ENCODE data around the gene RBM25.

DNA sequence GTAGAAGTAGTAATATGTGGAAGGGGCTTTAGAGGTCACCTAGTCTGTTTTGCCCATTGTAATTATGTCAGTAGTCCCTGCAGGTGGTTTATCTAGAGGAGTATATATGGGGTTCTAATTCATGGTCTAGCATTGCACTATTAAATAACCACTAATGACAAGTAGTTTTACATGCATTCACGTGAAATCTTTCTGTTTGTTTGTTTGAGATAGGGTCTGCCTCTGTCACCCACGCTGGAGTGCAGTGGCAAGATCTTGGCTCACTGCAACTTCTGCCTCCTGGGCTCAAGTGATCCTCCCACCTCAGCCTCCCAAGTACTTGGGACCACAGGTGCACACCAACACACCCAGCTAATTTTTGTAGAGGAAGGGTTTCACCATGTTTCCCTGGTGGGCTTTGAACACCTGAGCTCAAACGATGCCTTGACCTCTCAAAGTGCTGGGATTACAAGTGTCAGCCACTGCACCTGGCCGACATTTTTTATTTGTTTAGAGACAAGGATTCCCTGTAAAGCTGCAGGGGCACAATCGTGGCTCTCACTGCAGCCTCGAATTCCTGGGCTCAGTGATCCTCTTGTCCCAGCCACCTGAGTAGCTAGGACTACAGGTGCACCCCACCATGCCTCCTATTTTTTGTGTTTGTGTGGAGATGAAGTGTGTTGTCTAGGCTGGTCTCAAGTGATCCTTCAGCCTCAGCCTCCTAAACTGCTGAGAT, 66.0 kb downstream of the RBM25 start:
- no peak for TF ChIP-seq EZH2phosphoT487 (IDR thresholded peaks at IDR 0.05; ENCODE audit: insufficient read depth, low read depth)
- no peak for TF ChIP-seq EZH2 (IDR thresholded peaks at IDR 0.05; ENCODE audit: insufficient read depth, poor library complexity, severe bottlenecking)

Measured in GM23248 (cell line).